ENCODE results near the gene PTPRN2. TPM values are rescaled to one million over a fixed set of nuclear protein-coding genes. Genes with fewer than 3 reads are reported as not detected.

The PTPRN2 gene
- total and polyA plus RNA-seq, 2 donors (not counting 1 experiment from before 2014, with no cell fraction given): 0.54 to 1.2 TPM

DNA sequence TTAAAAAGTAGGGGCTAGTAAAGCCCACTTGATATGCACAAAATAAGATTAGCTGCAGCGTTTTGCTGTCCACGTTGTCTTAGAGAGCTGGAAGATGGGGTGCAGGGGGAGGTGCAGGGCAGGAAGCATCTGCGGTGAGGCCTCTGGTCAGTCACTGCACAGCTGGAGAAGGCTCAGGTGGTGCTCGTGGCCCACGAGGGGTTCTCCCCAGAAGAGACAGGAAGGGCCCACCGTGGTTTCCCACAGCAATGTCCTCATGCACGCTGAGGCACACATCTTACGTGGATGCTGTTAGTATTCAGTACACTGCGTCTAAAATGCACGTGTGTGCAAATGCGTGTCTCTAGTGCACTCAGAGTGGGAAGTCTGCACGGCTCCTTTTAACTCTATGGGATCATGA lies 582.1 kb downstream of the PTPRN2 start:
- TF ChIP-seq EZH2 (IDR thresholded peaks at IDR 0.05; ENCODE audit: low read length, missing control alignments): no peak
- TF ChIP-seq, protein P1, sequence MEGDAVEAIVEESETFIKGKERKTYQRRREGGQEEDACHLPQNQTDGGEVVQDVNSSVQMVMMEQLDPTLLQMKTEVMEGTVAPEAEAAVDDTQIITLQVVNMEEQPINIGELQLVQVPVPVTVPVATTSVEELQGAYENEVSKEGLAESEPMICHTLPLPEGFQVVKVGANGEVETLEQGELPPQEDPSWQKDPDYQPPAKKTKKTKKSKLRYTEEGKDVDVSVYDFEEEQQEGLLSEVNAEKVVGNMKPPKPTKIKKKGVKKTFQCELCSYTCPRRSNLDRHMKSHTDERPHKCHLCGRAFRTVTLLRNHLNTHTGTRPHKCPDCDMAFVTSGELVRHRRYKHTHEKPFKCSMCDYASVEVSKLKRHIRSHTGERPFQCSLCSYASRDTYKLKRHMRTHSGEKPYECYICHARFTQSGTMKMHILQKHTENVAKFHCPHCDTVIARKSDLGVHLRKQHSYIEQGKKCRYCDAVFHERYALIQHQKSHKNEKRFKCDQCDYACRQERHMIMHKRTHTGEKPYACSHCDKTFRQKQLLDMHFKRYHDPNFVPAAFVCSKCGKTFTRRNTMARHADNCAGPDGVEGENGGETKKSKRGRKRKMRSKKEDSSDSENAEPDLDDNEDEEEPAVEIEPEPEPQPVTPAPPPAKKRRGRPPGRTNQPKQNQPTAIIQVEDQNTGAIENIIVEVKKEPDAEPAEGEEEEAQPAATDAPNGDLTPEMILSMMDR (conservative IDR thresholded peaks at IDR 0.05 in 1 of 2, IDR thresholded peaks at IDR 0.05 in 1 of 2; ENCODE audit: low read depth in 1 of 2, low read length in 2 of 2): no peak
- no peak for DNase-seq (ENCODE audit: low read depth in 2 of 2)
- H3K36me3 ChIP-seq (ENCODE audit: control insufficient read depth, insufficient read depth, low read length): no peaks in the 10 kb centered on the region
- H3K4me3 ChIP-seq (replicated peaks in 1 of 4; ENCODE audit: control extremely low read depth in 1 of 4, insufficient read depth in 1 of 4, low read depth in 3 of 4, low read length in 4 of 4): no peak overlapping the region
- H3K27ac ChIP-seq (ENCODE audit: insufficient read depth, low read length): no peak overlapping the region
- H3K4me1 ChIP-seq (ENCODE audit: control insufficient read depth, extremely low read depth, insufficient read depth, low read length): no peaks in the 10 kb centered on the region
- no peaks in the 10 kb centered on the region for H3K79me2 ChIP-seq (ENCODE audit: control insufficient read depth, insufficient read depth, low read length)
- H2AFZ ChIP-seq (ENCODE audit: low read length): no peak overlapping the region
- no peaks in the 10 kb centered on the region for H4K20me1 ChIP-seq (ENCODE audit: control insufficient read depth, extremely low read depth, insufficient read depth, low read length)
- H3K9me3 ChIP-seq (ENCODE audit: control insufficient read depth, insufficient read depth, low read depth, low read length): no peaks in the 10 kb centered on the region
- no peaks in the 10 kb centered on the region for H3K27me3 ChIP-seq (ENCODE audit: control insufficient read depth, insufficient read depth, low read length)
- H3K4me2 ChIP-seq (ENCODE audit: extremely low read depth, insufficient read depth, low read length): no peak overlapping the region
- no peak overlapping the region for H3K9ac ChIP-seq (ENCODE audit: insufficient read depth, low read length)

- TF ChIP-seq, protein P1 (conservative IDR thresholded peaks at IDR 0.05 in 1 of 2, IDR thresholded peaks at IDR 0.05 in 1 of 2; ENCODE audit: low read depth in 1 of 2, low read length in 2 of 2): no peak
- TF ChIP-seq EZH2 (IDR thresholded peaks at IDR 0.05; ENCODE audit: low read length, missing control alignments): no peak
- no peak overlapping the region for H3K27ac ChIP-seq (ENCODE audit: insufficient read depth, low read length)
- no peak for DNase-seq (ENCODE audit: low read depth in 2 of 2)
- H3K4me1 ChIP-seq (ENCODE audit: control insufficient read depth, extremely low read depth, insufficient read depth, low read length): no peaks in the 10 kb centered on the region
- H2AFZ ChIP-seq (ENCODE audit: low read length): no peak overlapping the region
- no peaks in the 10 kb centered on the region for H3K9me3 ChIP-seq (ENCODE audit: control insufficient read depth, insufficient read depth, low read depth, low read length)
- no peak overlapping the region for H3K4me3 ChIP-seq (replicated peaks in 1 of 4; ENCODE audit: control extremely low read depth in 1 of 4, insufficient read depth in 1 of 4, low read depth in 3 of 4, low read length in 4 of 4)
- no peaks in the 10 kb centered on the region for H3K79me2 ChIP-seq (ENCODE audit: control insufficient read depth, insufficient read depth, low read length)
- no peak overlapping the region for H3K4me2 ChIP-seq (ENCODE audit: extremely low read depth, insufficient read depth, low read length)
- H3K9ac ChIP-seq (ENCODE audit: insufficient read depth, low read length): no peak overlapping the region
- no peaks in the 10 kb centered on the region for H3K27me3 ChIP-seq (ENCODE audit: control insufficient read depth, insufficient read depth, low read length)
- H4K20me1 ChIP-seq (ENCODE audit: control insufficient read depth, extremely low read depth, insufficient read depth, low read length): no peaks in the 10 kb centered on the region
- no peaks in the 10 kb centered on the region for H3K36me3 ChIP-seq (ENCODE audit: control insufficient read depth, insufficient read depth, low read length)
Observed at GRCh38 chr7:158004123-158004490, 583.5 kb downstream of the PTPRN2 start.

GRCh38 chr7:158003441-158004122 lies 584.0 kb downstream of the PTPRN2 start:
- Histone ChIP-seq H3K27me3 (ENCODE audit: control insufficient read depth, insufficient read depth, low read length) (no peaks in the 10 kb centered on the region), H3K9ac (ENCODE audit: insufficient read depth, low read length) (no peak overlapping the region), H2AFZ (ENCODE audit: low read length) (no peak overlapping the region), H3K36me3 (ENCODE audit: control insufficient read depth, insufficient read depth, low read length) (no peaks in the 10 kb centered on the region), H4K20me1 (ENCODE audit: control insufficient read depth, extremely low read depth, insufficient read depth, low read length) (no peaks in the 10 kb centered on the region), H3K27ac (ENCODE audit: insufficient read depth, low read length) (no peak overlapping the region), H3K4me3 (replicated peaks in 1 of 4; ENCODE audit: control extremely low read depth in 1 of 4, insufficient read depth in 1 of 4, low read depth in 3 of 4, low read length in 4 of 4) (no peak overlapping the region), H3K9me3 (ENCODE audit: control insufficient read depth, insufficient read depth, low read depth, low read length) (no peaks in the 10 kb centered on the region), H3K4me1 (ENCODE audit: control insufficient read depth, extremely low read depth, insufficient read depth, low read length) (no peaks in the 10 kb centered on the region), H3K4me2 (ENCODE audit: extremely low read depth, insufficient read depth, low read length) (no peak overlapping the region), H3K79me2 (ENCODE audit: control insufficient read depth, insufficient read depth, low read length) (no peaks in the 10 kb centered on the region)
- DNase-seq (ENCODE audit: low read depth in 2 of 2): no peak
- TF ChIP-seq EZH2 (IDR thresholded peaks at IDR 0.05; ENCODE audit: low read length, missing control alignments): no peak
- TF ChIP-seq, protein P1 (conservative IDR thresholded peaks at IDR 0.05 in 1 of 2, IDR thresholded peaks at IDR 0.05 in 1 of 2; ENCODE audit: low read depth in 1 of 2, low read length in 2 of 2): no peak

Data from fibroblast of lung (primary cell).